Brain microvascular endothelial cell (primary cell): ENCODE results near the gene PACSIN2.

ENCODE experiments used
- DNase-seq: peaks from one replicate; pipeline ENCODE4 v3.0.0-alpha.2; 2020
- H3K27ac ChIP-seq: fragments of 250-450 bp; sonication (Bioruptor Pico); 2 replicates; pipeline ENCODE4 v1.5.1; 2020; ENCODE audit warnings: mild to moderate bottlenecking, moderate library complexity
- H3K27me3 ChIP-seq: fragments of 250-450 bp; sonication (Bioruptor Pico); replicated peaks from 2 replicates; pipeline ENCODE4 v1.5.1; 2020; ENCODE audit warnings: mild to moderate bottlenecking
- H3K36me3 ChIP-seq: fragments of 250-450 bp; sonication (Bioruptor Pico); replicated peaks from 2 replicates; pipeline ENCODE4 v1.5.1; 2020; ENCODE audit warnings: mild to moderate bottlenecking
- H3K4me3 ChIP-seq: 2 replicates; pipeline ENCODE4 v1.5.1; 2011; ENCODE audit warnings: low read depth, mild to moderate bottlenecking, control low read depth, low read length, moderate library complexity
- CTCF ChIP-seq: IDR thresholded peaks from 2 replicates; pipeline ENCODE4 v1.5.1; 2011; ENCODE audit warnings: low read depth, mild to moderate bottlenecking, moderate library complexity, low read length, control low read depth, inconsistent platforms; ENCODE audit errors: missing control alignments
- in situ Hi-C: cut with HindIII; loops from 2 replicates; pipeline ENCODE4 v1.10.0; 2017; ENCODE audit warnings: low sequenced_read_pairs, low pct_ligation_motif_present

PACSIN2 gene

DNA sequence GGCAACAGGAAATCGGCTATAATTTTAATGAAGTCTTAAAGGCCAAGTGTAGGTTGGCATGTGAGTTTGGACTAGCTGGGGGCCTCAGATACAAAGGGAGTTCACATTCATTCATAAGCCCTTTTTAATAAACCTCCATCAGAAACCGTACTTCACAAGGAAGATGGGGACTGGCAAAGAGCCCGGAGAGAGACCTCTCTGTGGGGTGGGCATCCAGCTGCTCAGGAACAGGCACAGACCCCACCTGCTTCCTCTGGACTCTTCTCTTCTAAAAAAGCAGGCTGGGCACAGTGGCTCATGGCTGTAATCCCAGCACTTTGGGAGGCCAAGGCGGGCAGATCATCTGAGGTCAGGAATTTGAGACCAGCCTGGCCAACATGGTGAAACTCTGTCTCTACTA, 154.0 kb downstream of the PACSIN2 start:
- in situ Hi-C loops, result no loop called here
- no peaks in the 10 kb centered on the region for H3K36me3 ChIP-seq
- no peak for DNase-seq
- no peak for TF ChIP-seq CTCF
- H3K4me3 ChIP-seq, result no peak overlapping the region
- H3K27me3 ChIP-seq, result no peaks in the 10 kb centered on the region
- H3K27ac ChIP-seq, result no peak overlapping the region

DNA sequence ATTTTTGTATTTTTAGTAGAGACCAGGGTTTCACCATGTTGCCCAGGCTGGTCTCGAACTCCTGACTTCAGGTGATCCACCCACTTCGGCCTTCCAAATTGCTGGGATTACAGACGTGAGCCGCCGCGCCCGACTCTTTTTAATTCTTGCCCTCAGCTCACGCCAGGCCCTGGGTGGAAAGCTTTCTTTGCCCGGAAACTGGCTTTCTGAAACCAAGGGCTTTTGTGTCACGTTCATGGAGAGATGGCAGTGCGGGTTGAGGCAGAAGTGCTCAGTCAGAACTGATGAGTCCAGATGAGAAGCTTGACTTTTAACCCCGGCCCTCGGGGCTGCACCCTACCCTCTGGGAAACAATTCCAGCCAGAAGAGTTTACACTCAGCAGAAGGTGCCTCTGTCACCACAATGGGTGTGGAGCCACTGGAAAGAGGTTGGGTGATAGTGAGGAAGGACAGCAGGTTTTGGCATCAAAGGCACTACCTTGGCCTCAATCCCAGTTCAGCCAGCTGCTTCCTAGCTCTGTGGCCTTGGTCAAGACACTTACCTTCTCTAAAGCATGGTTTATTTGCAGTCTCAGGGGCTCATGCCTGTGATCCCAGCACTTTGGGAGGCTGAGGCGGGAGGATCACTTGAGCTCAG, 157.0 kb downstream of the PACSIN2 start:
- H3K27ac ChIP-seq, result no peak overlapping the region
- no peaks in the 10 kb centered on the region for H3K27me3 ChIP-seq
- in situ Hi-C loops, result no loop called here
- H3K4me3 ChIP-seq, result no peak overlapping the region
- H3K36me3 ChIP-seq, result no peaks in the 10 kb centered on the region
- no peak for DNase-seq
- TF ChIP-seq CTCF, result no peak

- DNase-seq, result peak; percentile 81
- Histone ChIP-seq H3K27ac (peak within 1 kb of the TSS; percentile 81), H3K4me3 (peak within 1 kb of the TSS; percentile 89), H3K27me3 (no peaks in the 10 kb centered on the region), H3K36me3 (no peaks in the 10 kb centered on the region)
- in situ Hi-C loops, result no loop called here
- TF ChIP-seq CTCF, result no peak
Observed at GRCh38 chr22:42856865-42857704, 157.9 kb downstream of the PACSIN2 start, which contains the start of gene ARFGAP3. Gene ARFGAP3 (minus strand): TSS chr22:42857273. CDS start chr22:42857182, 91 bp downstream.

DNA sequence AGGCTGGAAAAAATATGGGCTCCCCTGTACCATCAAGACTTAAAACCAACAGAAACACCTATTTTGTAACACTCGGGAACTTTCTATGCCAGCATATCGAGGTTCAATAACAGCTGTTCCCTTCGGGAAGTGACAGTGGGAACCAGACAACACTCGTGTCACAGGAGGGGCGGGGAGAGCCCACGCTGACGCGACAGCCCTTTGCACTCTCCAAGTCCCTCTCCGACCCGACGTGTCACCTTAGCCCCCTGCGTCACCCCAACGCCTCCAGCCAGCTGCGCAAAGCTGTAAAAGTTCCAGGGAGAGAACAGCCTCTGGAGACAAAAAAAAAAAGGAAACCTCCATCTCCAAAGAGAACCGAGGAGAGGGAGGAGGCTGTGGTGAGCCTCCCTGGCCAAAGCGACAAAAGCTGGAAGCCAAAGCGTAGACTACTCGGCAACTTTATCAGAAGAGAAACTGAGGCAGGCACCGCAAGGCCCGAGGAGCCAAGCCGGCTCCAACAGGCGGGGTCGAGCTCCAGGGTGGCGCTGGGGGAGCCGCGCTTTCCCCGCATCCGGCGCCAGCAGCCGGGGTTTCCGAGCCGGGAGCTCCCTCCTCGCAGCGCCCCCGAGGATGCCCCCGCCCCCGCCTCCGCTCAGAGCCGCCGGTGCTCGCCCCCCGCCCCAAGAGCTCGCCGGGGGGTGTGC, 158.6 kb downstream of the PACSIN2 start:
- H3K27ac ChIP-seq, result peak overlapping the region; percentile 81
- H3K36me3 ChIP-seq, result no peaks in the 10 kb centered on the region
- DNase-seq, result no peak
- peak overlapping the region; percentile 89 for H3K4me3 ChIP-seq
- no peaks in the 10 kb centered on the region for H3K27me3 ChIP-seq
- TF ChIP-seq CTCF, result no peak
- in situ Hi-C loops, result no loop called here

- H3K4me3 ChIP-seq, result peak overlapping the region; percentile 89
- in situ Hi-C loops, result no loop called here
- no peaks in the 10 kb centered on the region for H3K36me3 ChIP-seq
- no peak for DNase-seq
- H3K27me3 ChIP-seq, result no peaks in the 10 kb centered on the region
- TF ChIP-seq CTCF, result no peak
- H3K27ac ChIP-seq, result peak overlapping the region; percentile 81
Observed at GRCh38 chr22:42855721-42856120, 159.2 kb downstream of the PACSIN2 start.
